Effector memory CD4-positive, alpha-beta T cell (primary cell): ENCODE data around the gene DBH.

Experiments used
- DNase-seq, 3 donors: peaks; one replicate each; pipeline ENCODE4 v3.0.0-alpha.2; 2020
- H3K27ac ChIP-seq: 2 replicates; pipeline ENCODE4 v1.7.0; 2013; ENCODE audit warnings: mild to moderate bottlenecking, low read length, moderate library complexity; ENCODE audit not compliant: insufficient read depth, poor library complexity, severe bottlenecking
- H3K27me3 ChIP-seq: replicated peaks from 2 replicates; pipeline ENCODE4 v1.7.0; 2013; ENCODE audit warnings: mild to moderate bottlenecking, low read length; ENCODE audit not compliant: insufficient read depth, control insufficient read depth, poor library complexity, severe bottlenecking
- H3K36me3 ChIP-seq: 2 replicates; pipeline ENCODE4 v1.7.0; 2013; ENCODE audit warnings: mild to moderate bottlenecking, low read length, moderate library complexity; ENCODE audit not compliant: control insufficient read depth, insufficient read depth
- H3K4me1 ChIP-seq: 2 replicates; pipeline ENCODE4 v1.7.0; 2013; ENCODE audit warnings: low read length, mild to moderate bottlenecking; ENCODE audit not compliant: control insufficient read depth, insufficient read depth, poor library complexity, severe bottlenecking
- H3K4me3 ChIP-seq: 2 replicates; pipeline ENCODE4 v1.7.0; 2013; ENCODE audit warnings: low read length, low read depth, mild to moderate bottlenecking; ENCODE audit not compliant: insufficient read depth, poor library complexity, severe bottlenecking
- H3K9me3 ChIP-seq: 2 replicates; pipeline ENCODE4 v1.7.0; 2013; ENCODE audit warnings: mild to moderate bottlenecking, low read length, moderate library complexity; ENCODE audit not compliant: control insufficient read depth

The DBH gene

GRCh38 chr9:133650026-133650425 is 13.9 kb downstream of the DBH start:
- Histone ChIP-seq H3K27me3 (no peaks in the 10 kb centered on the region), H3K9me3 (no peaks in the 10 kb centered on the region), H3K4me3 (no peak overlapping the region), H3K27ac (no peak overlapping the region), H3K36me3 (no peaks in the 10 kb centered on the region), H3K4me1 (no peaks in the 10 kb centered on the region)
- DNase-seq: no peak

GRCh38 chr9:133653638-133654037 is 17.5 kb downstream of the DBH start:
- no peak overlapping the region for H3K4me3 ChIP-seq
- no peak overlapping the region for H3K27ac ChIP-seq
- no peaks in the 10 kb centered on the region for H3K36me3 ChIP-seq
- peaks cover 13% of the 10 kb centered on the region for H3K27me3 ChIP-seq
- no peak for DNase-seq
- H3K4me1 ChIP-seq: peaks cover 7% of the 10 kb centered on the region
- no peaks in the 10 kb centered on the region for H3K9me3 ChIP-seq

GRCh38 chr9:133654736-133655657 is 18.8 kb downstream of the DBH start:
- no peaks in the 10 kb centered on the region for H3K36me3 ChIP-seq
- no peak for DNase-seq
- no peak overlapping the region for H3K4me3 ChIP-seq
- H3K4me1 ChIP-seq: peaks cover 15% of the 10 kb centered on the region
- no peaks in the 10 kb centered on the region for H3K9me3 ChIP-seq
- H3K27me3 ChIP-seq: peaks cover 20% of the 10 kb centered on the region
- H3K27ac ChIP-seq: no peak overlapping the region

- no peak overlapping the region for H3K4me3 ChIP-seq
- no peaks in the 10 kb centered on the region for H3K9me3 ChIP-seq
- peaks cover 15% of the 10 kb centered on the region for H3K4me1 ChIP-seq
- H3K27me3 ChIP-seq: peaks cover 20% of the 10 kb centered on the region
- DNase-seq: no peak
- H3K27ac ChIP-seq: no peak overlapping the region
- H3K36me3 ChIP-seq: no peaks in the 10 kb centered on the region
These were observed 19.5 kb downstream of the DBH start for GRCh38 chr9:133655701-133656100.

- peaks cover 20% of the 10 kb centered on the region for H3K27me3 ChIP-seq
- no peak overlapping the region for H3K27ac ChIP-seq
- H3K4me1 ChIP-seq: peaks cover 15% of the 10 kb centered on the region
- H3K4me3 ChIP-seq: no peak overlapping the region
- H3K36me3 ChIP-seq: no peaks in the 10 kb centered on the region
- peak in 1 of 3 donors; percentile 21 for DNase-seq
- H3K9me3 ChIP-seq: no peaks in the 10 kb centered on the region
These were observed 20.3 kb downstream of the DBH start for GRCh38 chr9:133656211-133657119.

GRCh38 chr9:133657120-133657661 is 21.0 kb downstream of the DBH start:
- H3K27me3 ChIP-seq: peaks cover 20% of the 10 kb centered on the region
- H3K4me1 ChIP-seq: peaks cover 15% of the 10 kb centered on the region
- H3K9me3 ChIP-seq: no peaks in the 10 kb centered on the region
- no peaks in the 10 kb centered on the region for H3K36me3 ChIP-seq
- H3K27ac ChIP-seq: no peak overlapping the region
- H3K4me3 ChIP-seq: no peak overlapping the region
- no peak for DNase-seq

- H3K4me3 ChIP-seq: no peak overlapping the region
- no peaks in the 10 kb centered on the region for H3K9me3 ChIP-seq
- no peak overlapping the region for H3K27ac ChIP-seq
- H3K4me1 ChIP-seq: peaks cover 15% of the 10 kb centered on the region
- H3K36me3 ChIP-seq: no peaks in the 10 kb centered on the region
- no peak for DNase-seq
- peaks cover 20% of the 10 kb centered on the region for H3K27me3 ChIP-seq
These were observed 22.6 kb downstream of the DBH start for GRCh38 chr9:133658442-133659431.

- Histone ChIP-seq H3K36me3 (no peaks in the 10 kb centered on the region), H3K27me3 (peaks cover 20% of the 10 kb centered on the region), H3K4me1 (peaks cover 15% of the 10 kb centered on the region), H3K9me3 (no peaks in the 10 kb centered on the region), H3K27ac (no peak overlapping the region), H3K4me3 (no peak overlapping the region)
- DNase-seq: no peak
These were observed 23.4 kb downstream of the DBH start for GRCh38 chr9:133659516-133659915.

- no peaks in the 10 kb centered on the region for H3K36me3 ChIP-seq
- H3K27ac ChIP-seq: no peak overlapping the region
- H3K4me1 ChIP-seq: peaks cover 9% of the 10 kb centered on the region
- H3K4me3 ChIP-seq: no peak overlapping the region
- peaks cover 14% of the 10 kb centered on the region for H3K27me3 ChIP-seq
- no peak for DNase-seq
- no peaks in the 10 kb centered on the region for H3K9me3 ChIP-seq
These were observed 25.8 kb downstream of the DBH start for GRCh38 chr9:133661846-133662540.
